Measurements from ENCODE around the gene GALP.
A peak's percentile ranks its signal among the peaks of the same experiment; 100 is the strongest.
"Not testable (repeated sequence)": the region's sequence is repeated elsewhere in the genome, so short reads cannot be mapped to it uniquely, and the experiment has no call there.

The GALP gene

GRCh38 chr19:56175861-56176307, at the start of gene GALP:
TSS of gene GALP (plus strand) at chr19:56176008. CDS start at chr19:56177109, 1,101 bp downstream.
- not testable (repeated sequence) for FAIRE-seq; DNase-seq (ENCODE audit: low spot score)

GRCh38 chr19:56126983-56127780, 48.6 kb upstream of the GALP start:
- DNase-seq (ENCODE audit: low spot score) (no peak), FAIRE-seq (no peak)

GRCh38 chr19:56130006-56130405, 45.8 kb upstream of the GALP start:
- DNase-seq (ENCODE audit: low spot score) (no peak), FAIRE-seq (no peak)

GRCh38 chr19:56131651-56132050, 44.2 kb upstream of the GALP start:
- FAIRE-seq (no peak), DNase-seq (ENCODE audit: low spot score) (no peak)

GRCh38 chr19:56132316-56132822, 43.4 kb upstream of the GALP start:
- no peak for DNase-seq (ENCODE audit: low spot score)
- no peak for FAIRE-seq

GRCh38 chr19:56133858-56134653, 41.8 kb upstream of the GALP start:
- no peak for FAIRE-seq
- no peak for DNase-seq (ENCODE audit: low spot score)

- FAIRE-seq, result no peak
- DNase-seq (ENCODE audit: low spot score), result no peak
Measured at GRCh38 chr19:56134654-56134921, 41.2 kb upstream of the GALP start.

- DNase-seq (ENCODE audit: low spot score) (no peak), FAIRE-seq (no peak)
Measured at GRCh38 chr19:56136362-56136761, 39.4 kb upstream of the GALP start.

GRCh38 chr19:56137405-56137804, 38.4 kb upstream of the GALP start:
- no peak for FAIRE-seq
- no peak for DNase-seq (ENCODE audit: low spot score)

GRCh38 chr19:56138069-56138468, 37.7 kb upstream of the GALP start:
- FAIRE-seq (no peak), DNase-seq (ENCODE audit: low spot score) (no peak)

GRCh38 chr19:56139847-56140582, 35.8 kb upstream of the GALP start:
- no peak for FAIRE-seq

GRCh38 chr19:56140583-56141416, 35.0 kb upstream of the GALP start, which contains the start of gene ZNF444:
TSS of gene ZNF444 (plus strand) at chr19:56141287. CDS start at chr19:56146912, 5,625 bp downstream.
- FAIRE-seq, result peak; percentile 74

More at GRCh38 chr19:56139847-56140582, 35.8 kb upstream of the GALP start:
- DNase-seq (ENCODE audit: low spot score), result no peak

GRCh38 chr19:56141417-56141993, 34.3 kb upstream of the GALP start:
- FAIRE-seq, result no peak
- DNase-seq (ENCODE audit: low spot score), result no peak

More at GRCh38 chr19:56140583-56141416, 35.0 kb upstream of the GALP start, which contains the start of gene ZNF444:
- DNase-seq (ENCODE audit: low spot score), result peak; percentile 98

GRCh38 chr19:56142087-56142787, 33.6 kb upstream of the GALP start:
- no peak for FAIRE-seq
- DNase-seq (ENCODE audit: low spot score), result no peak

- FAIRE-seq (no peak), DNase-seq (ENCODE audit: low spot score) (no peak)
Measured at GRCh38 chr19:56142897-56143434, 32.8 kb upstream of the GALP start.

- FAIRE-seq, result no peak
- no peak for DNase-seq (ENCODE audit: low spot score)
Measured at GRCh38 chr19:56144376-56144775, 31.4 kb upstream of the GALP start.

- DNase-seq (ENCODE audit: low spot score) (no peak), FAIRE-seq (no peak)
Measured at GRCh38 chr19:56144831-56145230, 31.0 kb upstream of the GALP start.

- DNase-seq (ENCODE audit: low spot score) (no peak), FAIRE-seq (no peak)
Measured at GRCh38 chr19:56145698-56146097, 30.1 kb upstream of the GALP start.

GRCh38 chr19:56146904-56147303, 28.9 kb upstream of the GALP start:
- FAIRE-seq, result no peak
- DNase-seq (ENCODE audit: low spot score), result no peak

Measured in urothelium cell line (cell line).